NCI-H2107 (cell line): ENCODE measurements around the gene BAAT.
A peak's percentile ranks its signal among the peaks of the same experiment; 100 is the strongest.

Source experiments
- DNase-seq: peaks from one replicate; lab custom pipeline; 2025; lab: John Stamatoyannopoulos, UW

Gene BAAT

DNA sequence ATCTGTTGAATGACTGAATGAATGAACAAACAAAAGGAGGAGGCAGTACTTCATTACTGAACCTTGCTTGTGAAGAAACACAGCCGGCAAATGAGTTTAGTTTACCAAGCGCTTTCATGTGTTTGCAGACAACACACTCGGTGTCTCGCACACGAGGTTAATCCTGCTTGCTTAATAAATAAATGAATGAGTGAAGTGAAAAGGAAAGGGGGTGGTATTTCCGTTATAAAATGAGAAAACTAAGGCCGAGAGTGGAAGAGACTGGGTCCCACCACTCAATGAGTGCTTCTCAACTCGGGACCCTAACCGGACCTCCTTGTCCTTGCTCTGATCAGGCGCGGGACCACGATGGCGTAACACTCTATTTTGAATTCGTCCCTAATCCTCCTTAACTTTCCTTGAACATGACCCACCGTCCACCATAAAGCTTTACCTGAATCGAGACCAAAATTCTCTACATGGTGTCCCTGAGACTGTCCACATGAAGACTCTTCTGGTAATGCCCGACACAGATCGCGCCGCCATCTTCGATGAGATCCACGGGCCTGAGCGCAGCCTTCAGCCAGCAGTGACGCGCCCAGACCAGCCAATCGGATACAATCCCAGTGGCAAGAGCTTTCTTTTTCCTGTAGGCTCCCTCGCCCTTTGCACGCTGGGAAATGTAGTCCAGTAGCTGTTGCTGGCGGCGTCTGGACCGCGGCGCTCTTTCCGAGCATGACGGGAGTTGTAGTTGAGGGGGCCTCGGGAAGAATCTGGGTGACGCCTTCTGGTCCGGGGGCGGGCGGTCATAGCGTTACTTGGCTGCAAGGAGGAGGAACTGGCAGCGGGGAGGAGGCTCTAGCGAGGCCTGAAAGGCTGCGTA is 13.5 kb upstream of the BAAT start, which contains the start of the genes MRPL50 and ZNF189:
Gene MRPL50 (minus strand): TSS at position 551 of the 862 bp plus-strand sequence. CDS start 26 bp downstream, at position 525.
Gene ZNF189 (plus strand): TSS at position 784 of the 862 bp plus-strand sequence. CDS start 306 bp downstream, outside the sequence.
- DNase-seq: peak; percentile 98

DNA sequence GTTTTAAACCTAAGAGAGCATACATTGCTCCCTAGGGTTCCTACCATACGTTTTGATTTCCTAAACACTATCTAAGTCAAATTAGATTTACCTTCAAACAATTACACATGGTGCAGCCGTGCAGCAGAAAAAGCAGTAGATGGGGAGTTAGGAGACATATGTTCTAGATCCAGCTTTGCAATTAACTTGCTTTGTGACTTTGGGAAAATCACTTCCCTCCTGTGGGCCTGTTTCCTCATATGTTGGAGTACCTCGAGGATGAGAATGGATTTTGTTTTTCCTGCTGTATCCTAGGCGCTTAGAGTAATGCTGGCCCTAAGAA is 12.9 kb upstream of the BAAT start:
- DNase-seq: no peak

DNA sequence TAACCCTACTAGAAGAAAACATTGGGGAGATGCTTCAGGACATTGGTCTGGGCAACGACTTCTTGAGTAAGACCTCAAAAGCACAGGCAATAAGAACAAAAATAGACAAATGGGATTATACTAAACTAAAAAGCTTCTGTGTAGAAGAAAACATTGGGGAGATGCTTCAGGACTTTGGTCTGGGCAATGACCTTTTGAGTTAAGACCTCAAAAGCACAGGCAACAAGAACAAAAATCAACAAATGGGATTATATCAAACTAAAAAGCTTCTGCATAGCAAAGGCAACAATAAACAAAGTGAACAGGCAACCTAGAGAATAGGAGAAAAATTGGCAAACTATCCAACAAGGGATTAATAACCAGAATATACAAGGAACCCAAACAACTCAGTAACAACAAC is 9.9 kb upstream of the BAAT start:
- no peak for DNase-seq

DNA sequence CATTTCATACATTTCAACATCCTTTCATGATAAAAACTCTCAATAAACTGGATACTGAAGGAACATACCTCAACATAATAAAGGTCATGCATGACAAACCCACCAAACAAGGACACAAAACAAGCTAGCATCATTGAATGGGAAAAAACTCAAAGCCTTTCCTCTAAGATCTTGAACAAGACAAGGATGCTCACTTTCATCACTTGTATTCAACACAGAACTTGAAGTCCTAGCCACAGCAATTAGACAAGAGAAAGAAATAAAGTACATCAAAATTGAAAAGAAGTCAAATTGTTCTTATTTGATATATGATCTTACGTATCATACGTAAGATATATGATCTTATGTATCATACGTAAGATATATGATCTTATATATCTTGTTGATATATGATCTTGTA is 8.3 kb upstream of the BAAT start:
- DNase-seq: no peak

DNA sequence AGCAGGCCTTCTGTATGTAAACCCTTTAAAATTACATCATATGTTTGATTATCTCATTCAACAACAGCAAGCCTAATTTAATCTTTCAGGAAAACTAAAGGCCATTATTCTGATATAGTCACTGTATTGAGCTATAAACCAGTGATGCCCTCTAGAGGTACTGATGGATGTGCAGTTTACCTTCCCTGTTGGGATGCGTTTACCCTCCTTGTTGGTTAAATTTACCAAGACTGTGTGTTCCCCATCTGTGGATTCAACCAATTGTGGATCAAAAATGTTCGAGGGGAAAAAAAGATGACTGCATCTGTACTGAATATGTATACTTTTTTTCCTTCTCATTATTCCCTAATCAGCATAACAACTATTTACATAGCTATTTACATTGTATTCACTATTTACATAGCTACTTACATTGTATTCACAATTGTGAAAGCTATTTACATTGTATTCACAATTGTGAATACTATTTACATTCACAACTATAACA is 3.7 kb upstream of the BAAT start:
- no peak for DNase-seq

DNA sequence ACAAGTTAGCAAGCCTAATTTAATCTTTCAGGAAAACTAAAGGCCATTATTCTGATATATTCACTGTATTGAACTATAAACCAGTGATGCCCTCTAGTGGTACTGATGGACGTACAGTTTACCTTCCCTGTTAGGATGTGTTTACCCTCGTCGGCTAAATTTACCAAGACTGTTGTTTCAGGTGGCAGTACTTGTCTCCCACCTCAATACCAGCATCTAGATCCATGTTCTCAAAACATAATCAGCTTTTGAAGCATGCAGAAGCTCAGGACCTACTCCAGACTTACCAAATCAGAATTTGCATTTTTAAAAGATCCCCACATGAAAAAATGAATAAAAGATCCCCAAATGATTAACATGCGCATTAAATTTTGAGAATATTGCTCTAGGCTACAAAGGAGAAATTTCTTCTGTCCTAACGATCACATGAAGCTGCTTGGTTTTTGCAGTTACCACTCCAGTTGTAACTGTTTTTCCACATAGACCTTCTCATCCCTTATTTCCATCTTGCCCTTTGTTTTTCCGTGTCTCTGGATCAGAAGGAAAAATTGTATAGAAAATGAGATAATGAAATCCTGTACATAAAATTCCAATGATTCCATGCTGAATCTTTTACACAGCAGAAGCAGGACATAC is 3.2 kb upstream of the BAAT start:
- no peak for DNase-seq

DNA sequence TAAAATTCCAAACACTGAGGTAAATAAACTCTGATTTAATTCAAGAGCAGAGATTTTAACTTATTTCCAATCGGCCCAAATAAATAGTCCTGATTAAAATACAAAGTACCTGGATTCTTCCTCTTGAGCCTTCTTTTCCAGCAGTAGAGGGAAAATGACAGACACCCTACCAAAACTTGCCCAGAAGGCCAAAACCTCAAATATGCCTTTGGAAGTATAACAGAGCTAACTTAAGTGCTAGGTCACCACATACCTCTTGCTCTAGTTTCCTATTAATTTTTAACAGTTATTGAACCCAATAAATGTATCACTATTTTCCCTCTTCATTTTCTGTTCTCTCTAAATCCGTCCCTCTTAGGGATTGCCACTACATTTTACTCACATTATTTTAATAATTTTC is 1.4 kb downstream of the BAAT start:
- no peak for DNase-seq

DNA sequence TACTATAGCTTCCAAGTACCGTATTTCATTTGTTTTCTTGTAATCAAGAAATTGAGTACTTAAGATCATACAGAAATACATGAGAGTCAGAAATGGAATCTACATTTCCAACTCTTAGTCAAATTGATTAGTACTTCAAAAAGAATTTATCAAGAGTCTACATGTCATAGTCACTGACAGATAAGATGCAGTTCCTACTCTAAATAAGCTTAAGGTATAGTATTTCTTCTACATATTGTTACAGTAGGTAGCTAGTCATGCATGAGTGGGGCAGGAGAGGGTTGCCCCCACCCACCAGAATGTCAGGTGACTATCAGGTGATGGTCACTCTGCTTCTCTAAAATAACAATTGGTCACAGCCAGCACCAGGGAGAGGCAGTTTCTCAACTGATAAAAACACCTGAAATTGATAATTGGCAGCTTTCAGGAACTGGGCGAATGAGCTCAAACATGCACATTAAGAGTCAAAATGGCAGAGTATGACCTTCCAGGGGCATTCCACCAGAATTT is 2.9 kb downstream of the BAAT start:
- no peak for DNase-seq

DNA sequence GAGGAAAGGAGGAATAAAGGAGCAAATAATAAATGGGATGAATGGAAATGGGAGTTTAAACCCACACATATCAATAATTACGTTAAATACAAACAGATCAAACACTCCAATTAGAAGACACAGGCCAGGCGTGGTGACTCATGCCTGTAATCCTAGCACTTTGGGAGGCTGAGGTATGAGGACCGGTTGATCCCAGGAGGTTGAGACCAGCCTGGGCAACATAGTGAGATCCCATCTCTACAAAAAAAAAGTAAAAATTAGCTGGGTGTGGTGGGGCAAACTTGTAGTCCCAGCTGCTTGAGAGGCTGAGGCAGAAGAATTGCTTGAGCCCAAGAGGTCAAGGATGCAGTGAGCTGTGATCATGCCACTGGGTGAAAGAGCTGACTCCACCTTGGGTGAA is 3.7 kb downstream of the BAAT start:
- DNase-seq: no peak

DNA sequence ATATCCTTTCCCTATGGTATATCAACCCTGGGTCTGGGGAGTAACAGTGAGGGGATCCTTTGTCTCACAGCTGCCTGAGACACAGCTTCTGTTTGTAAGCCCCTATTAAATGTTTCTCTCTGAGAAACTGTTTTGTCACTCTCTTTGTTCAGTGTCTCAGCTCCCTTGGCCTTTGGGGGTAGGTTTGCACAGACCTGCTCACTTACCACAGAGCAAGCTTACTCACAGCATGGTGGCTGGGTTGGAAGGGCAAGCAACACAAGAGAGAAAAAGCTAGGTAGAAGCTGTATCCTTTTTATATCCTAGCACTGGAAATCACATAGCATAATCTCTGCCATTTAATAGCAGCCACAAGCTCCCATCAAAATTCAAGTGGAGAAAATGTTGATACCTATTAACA is 4.5 kb downstream of the BAAT start:
- no peak for DNase-seq

DNA sequence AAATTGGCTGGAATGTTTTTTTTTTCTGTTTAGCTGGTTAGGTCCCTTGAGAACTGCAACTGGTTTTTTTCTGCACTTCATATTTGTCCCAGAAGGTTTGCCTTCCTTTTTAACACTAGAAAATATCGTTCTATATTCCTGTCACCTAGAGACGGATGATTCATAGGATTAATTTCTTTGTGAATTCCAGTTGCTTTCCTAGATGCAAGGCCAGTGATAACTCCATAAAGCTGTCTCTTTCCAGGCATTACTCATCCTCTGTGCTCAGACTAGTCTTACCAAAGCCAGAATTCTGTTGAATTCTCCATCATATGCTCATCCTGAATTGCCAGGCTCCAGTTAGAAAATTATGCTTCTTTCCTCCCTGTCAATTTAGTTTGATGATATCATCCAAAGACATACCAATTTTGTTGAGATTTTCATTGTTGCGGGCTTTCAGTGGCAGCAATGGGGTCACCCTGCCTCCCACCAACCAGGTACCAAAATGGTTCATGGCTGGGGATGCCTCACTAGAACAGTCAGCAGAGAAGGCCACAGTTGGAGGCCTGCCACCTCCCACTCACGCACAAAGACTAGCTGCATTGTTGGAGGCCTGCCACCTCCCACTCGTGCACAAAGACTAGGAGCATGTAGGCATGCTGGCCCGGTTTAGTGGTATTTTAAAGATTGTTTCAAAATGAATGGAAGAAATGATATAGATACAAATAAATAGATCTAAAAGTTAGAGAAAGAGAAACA is 8.5 kb downstream of the BAAT start:
- DNase-seq: no peak

DNA sequence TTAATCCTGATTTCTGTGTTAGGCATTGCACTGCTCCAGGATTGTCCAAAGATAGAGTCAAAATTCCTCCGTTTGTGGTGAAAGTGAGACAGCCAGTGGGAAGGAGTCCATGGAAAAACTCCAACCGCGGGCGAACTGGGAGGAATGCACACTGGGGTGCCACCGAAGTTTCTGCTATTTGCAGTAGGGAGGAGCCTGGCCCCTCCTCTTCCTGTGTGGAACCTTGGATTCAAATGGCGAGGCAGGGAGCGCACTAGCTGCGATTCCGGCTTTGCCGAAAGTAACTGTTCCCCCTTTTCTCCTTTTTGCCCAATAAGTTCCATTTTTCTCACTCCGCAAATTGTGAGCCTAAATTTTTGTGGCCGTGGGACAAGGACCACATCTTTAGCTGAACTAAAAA is 9.3 kb downstream of the BAAT start:
- DNase-seq: no peak

DNA sequence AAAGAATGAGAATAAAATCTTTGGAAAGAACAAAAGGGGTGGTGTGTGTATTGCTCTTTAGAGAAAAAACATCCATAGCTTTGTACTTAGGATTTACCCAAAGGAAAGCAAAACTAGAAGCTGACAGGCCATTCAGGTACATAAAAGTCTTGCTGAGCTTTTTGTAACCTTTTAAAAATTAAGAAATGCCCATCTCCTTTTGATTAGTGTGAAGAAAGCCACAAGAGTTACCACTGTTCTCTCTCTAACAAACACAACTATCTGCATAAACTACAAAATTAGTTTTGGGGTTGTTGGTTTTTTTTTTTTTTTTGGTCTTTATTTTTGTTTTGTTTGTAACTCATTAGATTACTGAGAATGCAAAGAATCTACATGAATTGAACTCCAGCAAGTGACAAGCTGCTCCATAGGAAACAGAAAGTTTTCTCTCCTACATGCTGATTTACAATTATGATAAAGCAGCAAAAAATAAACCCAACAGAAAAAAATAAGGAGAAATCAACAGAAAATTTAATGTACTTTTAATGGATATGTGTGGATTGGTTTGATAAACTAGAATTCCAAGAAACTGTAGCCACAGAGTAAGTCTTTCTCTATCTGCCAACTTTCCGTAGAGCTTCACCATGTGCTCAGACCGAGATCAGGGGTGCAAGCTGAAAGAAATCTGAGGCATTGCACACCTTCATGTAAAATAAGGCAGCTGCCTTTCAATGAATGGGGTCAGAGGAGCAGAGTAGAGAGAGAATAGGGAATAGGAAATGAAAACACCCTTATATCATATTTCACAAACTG is 12.3 kb downstream of the BAAT start:
- DNase-seq: no peak

DNA sequence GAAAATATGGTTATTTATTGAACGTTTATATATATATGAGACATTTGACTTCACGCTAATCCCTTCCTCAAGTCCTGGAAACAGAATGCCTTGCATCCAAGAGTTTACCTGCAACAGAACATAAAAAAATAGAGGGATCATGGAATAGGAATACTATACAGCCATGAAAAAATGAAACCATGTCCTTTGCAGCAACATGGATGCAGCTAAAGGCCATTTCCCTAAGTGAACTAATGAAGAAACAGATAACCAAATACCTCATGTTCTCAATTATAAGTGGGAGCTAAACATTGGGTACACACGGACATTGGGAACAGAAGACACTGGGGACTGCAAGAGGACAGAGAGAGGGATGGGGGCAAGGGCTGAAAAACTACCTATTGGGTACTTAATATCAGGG is 13.0 kb downstream of the BAAT start:
- no peak for DNase-seq

DNA sequence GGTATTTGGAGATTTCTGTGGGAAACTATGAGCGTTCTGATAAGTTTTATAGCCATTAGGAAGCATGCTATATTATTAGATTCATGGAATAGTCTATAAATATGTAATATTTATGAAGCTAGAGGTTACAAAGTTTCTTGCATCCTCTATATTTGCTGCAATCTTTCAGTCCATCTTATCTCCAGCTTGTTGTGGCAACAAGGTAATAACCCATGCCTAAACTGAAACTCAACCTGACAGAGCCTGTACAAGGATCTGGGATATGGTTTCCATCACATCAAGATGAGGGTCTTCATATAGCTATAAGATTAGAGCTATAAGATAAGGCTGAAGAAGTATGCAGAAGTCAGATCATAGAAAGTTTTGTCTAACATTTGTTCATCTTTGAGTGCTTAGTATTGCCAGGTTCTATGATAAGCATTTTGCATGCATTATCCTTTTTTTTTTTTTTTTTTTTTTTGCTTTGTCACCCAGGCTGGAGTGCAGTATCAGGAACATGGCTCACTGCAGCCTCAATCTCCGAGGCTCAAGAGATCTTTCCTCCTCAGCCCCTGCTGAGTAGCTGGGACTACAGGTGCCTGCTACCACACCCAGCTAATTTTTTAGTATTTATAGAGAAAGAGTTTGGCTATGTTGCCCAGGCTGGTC is 14.8 kb downstream of the BAAT start:
- no peak for DNase-seq

DNA sequence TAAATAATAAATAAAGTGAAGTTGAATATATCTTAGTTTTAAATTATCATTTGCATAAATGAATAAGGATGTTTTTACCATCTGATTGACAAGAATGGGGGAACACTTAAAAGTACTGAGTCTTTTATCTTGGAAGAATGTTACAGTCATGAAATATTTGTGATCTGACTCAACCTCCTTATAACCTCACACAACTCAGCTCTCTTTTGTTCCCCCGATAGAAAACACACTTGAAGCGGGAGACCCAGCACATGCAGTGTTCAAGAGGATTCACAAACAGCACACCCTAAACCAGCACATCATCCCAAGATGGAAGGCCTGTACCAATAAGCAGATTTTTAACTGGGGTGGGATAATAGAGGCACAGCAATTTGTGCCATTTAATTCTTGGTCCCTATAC is 15.5 kb downstream of the BAAT start:
- no peak for DNase-seq

DNA sequence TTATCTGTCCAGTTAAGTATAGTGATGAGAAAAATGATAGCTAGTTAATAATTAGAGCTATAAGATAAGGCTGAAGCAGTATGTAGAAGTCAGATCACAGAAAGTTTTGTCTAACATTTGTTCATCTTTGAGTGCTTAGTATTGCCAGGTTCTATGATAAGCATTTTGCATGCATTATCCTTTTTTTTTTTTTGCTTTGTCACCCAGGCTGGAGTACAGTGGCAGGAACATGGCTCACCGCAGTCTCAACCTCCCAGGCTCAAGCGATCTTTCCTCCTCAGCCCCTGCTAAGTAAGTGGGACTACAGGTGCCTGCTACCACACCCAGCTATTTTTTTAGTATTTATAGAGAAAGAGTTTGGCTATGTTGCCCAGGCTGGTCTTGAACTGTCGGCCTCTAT is 17.5 kb downstream of the BAAT start:
- no peak for DNase-seq

DNA sequence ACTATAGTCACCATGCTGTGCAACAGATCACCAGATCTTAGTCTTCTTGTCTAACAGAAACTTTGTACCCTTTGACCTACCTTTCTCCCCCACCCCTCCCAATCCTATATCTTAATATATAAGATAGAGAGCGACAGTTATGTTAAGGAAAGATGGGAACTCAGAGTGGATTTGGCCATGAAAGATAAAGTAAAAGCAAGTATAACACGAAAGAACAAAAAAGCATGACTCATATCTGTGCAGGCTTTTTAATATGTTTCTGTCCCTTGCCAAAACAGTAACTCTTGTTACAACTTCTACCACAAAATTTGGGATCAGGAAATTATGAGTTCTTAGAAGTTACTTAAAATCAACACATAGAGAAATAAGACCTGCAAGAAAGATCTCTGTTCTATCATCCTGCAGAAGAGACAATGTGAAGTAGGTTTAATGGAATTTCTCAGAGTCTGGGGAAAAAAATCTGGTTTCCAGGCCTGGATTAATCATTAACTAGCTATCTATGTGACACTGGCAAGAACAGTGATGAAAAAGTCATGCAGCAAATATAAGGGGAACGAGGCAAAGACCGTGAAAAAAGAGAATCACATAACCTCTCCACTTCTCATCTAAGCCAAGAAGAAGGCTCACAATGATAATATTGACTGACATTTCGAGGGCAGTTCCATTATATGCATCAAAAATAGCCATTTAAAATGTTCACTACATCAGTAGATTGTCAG is 18.6 kb downstream of the BAAT start:
- DNase-seq: no peak

DNA sequence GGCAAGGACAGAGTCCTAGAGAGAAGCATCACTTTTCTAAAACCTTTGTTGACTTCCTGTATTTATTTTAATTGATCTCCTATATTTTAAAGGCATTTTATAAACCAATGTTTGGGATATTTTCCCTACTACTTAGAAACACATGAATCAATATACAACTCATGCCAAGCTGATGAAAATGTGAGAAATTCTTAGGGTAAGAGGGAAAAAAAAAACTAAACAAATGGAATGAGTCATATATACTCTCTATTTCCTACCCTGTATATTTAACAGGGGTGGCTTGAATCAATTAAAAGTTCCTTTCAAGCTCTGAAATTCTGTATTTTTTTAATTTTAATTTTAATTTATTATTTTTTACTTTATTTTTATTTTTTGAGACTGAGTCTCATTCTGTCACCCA is 19.6 kb downstream of the BAAT start:
- DNase-seq: no peak

DNA sequence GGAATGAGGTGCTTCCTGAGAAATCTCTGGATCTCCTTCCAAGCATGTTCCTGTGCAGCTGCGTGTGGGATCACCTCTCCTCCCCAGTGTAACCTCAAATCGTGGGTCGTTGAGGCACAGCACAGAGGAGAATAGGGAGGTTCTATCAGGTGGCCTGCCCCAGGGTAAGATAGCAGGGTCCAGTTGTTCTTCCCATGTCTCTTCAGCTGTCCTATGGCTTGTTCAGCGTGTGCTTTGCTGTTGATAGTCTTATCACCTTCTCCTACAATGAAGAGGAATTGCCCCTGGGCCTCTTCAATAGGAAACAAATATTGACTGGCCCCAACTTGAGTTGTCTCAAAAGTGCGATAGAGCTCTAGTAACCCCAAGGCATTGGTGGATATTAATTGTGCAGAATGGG is 22.4 kb downstream of the BAAT start:
- DNase-seq: no peak

DNA sequence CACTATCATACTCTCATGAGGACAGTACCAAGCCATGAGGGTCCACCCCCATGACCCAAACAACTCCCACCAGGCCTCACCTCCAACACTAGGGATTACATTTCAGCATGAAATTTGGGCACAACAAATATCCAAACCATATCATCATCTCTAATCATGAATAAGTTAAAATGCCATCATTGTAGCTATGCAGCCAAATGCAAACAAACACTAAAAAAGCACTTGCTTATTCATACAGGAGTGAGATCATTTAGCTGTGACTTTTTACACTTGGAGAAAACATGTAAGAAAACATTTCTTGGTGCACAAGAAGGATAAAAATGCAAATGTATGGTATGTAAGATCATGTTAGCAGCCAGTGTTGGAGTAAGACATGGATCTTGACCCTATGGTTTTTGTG is 24.2 kb downstream of the BAAT start:
- no peak for DNase-seq
